ENCODE measurements around the gene STK17B. TPM values are rescaled to one million over a fixed set of nuclear protein-coding genes. Genes with fewer than 3 reads are reported as not detected.

The STK17B gene
- total and polyA plus RNA-seq, 10 of the 15 experiments (the other 5 are each of a cell fraction or from before 2014, with no cell fraction given), result 21.2 to 108 (median 53.7) TPM

- TF ChIP-seq NFXL1 (IDR thresholded peaks at IDR 0.05; ENCODE audit: borderline replicate concordance), result no peak
- peak; percentile 21 for TF ChIP-seq RELA (IDR thresholded peaks at IDR 0.05; ENCODE audit: borderline replicate concordance, partially characterized antibody)
- no peak for TF ChIP-seq MTA2 (IDR thresholded peaks at IDR 0.05; ENCODE audit: low read depth)
- TF ChIP-seq MAX (IDR thresholded peaks at IDR 0.05; ENCODE audit: low read depth, low read length), result no peak
- no peak for TF ChIP-seq ATF7 (IDR thresholded peaks at IDR 0.05; ENCODE audit: low read depth)
- peak; percentile 54; the same call in 1 of the 2 replicates for TF ChIP-seq ZNF384 (IDR thresholded peaks at IDR 0.05; ENCODE audit: borderline replicate concordance, low read depth, low read length)
- TF ChIP-seq, protein P1, sequence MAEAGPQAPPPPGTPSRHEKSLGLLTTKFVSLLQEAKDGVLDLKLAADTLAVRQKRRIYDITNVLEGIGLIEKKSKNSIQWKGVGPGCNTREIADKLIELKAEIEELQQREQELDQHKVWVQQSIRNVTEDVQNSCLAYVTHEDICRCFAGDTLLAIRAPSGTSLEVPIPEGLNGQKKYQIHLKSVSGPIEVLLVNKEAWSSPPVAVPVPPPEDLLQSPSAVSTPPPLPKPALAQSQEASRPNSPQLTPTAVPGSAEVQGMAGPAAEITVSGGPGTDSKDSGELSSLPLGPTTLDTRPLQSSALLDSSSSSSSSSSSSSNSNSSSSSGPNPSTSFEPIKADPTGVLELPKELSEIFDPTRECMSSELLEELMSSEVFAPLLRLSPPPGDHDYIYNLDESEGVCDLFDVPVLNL (IDR thresholded peaks at IDR 0.05; ENCODE audit: low read depth, low read length), result no peak
- TF ChIP-seq, protein P2, sequence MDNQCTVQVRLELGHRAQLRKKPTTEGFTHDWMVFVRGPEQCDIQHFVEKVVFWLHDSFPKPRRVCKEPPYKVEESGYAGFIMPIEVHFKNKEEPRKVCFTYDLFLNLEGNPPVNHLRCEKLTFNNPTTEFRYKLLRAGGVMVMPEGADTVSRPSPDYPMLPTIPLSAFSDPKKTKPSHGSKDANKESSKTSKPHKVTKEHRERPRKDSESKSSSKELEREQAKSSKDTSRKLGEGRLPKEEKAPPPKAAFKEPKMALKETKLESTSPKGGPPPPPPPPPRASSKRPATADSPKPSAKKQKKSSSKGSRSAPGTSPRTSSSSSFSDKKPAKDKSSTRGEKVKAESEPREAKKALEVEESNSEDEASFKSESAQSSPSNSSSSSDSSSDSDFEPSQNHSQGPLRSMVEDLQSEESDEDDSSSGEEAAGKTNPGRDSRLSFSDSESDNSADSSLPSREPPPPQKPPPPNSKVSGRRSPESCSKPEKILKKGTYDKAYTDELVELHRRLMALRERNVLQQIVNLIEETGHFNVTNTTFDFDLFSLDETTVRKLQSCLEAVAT (IDR thresholded peaks at IDR 0.05), result 0 out of 2 replicates have a peak, but pooled peaks have one; percentile 53
- TF ChIP-seq RELB (IDR thresholded peaks at IDR 0.05; ENCODE audit: low read depth), result 0 out of 2 replicates have a peak, but pooled peaks have one; percentile 30
- TF ChIP-seq SMC3 (IDR thresholded peaks at IDR 0.05; ENCODE audit: borderline replicate concordance, low read length), result no peak
- TF ChIP-seq MYB (IDR thresholded peaks at IDR 0.05; ENCODE audit: borderline replicate concordance, low read depth, low read length), result no peak
- TF ChIP-seq, protein P3, sequence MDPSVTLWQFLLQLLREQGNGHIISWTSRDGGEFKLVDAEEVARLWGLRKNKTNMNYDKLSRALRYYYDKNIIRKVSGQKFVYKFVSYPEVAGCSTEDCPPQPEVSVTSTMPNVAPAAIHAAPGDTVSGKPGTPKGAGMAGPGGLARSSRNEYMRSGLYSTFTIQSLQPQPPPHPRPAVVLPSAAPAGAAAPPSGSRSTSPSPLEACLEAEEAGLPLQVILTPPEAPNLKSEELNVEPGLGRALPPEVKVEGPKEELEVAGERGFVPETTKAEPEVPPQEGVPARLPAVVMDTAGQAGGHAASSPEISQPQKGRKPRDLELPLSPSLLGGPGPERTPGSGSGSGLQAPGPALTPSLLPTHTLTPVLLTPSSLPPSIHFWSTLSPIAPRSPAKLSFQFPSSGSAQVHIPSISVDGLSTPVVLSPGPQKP (IDR thresholded peaks at IDR 0.05; ENCODE audit: low read depth, low read length), result no peak
- 0 out of 2 replicates have a peak, but pooled peaks have one; percentile 15 for TF ChIP-seq NBN (IDR thresholded peaks at IDR 0.05)
- TF ChIP-seq CBX5 (IDR thresholded peaks at IDR 0.05; ENCODE audit: low read depth), result no peak
- TF ChIP-seq POLR2AphosphoS2 (IDR thresholded peaks at IDR 0.05; ENCODE audit: low read depth, low read length), result no peak
- TF ChIP-seq IRF5 (IDR thresholded peaks at IDR 0.05; ENCODE audit: borderline replicate concordance), result no peak
- no peak for TF ChIP-seq KAT2A (conservative IDR thresholded peaks at IDR 0.05; ENCODE audit: control insufficient read depth, low read depth, low read length)
- TF ChIP-seq, protein P4, sequence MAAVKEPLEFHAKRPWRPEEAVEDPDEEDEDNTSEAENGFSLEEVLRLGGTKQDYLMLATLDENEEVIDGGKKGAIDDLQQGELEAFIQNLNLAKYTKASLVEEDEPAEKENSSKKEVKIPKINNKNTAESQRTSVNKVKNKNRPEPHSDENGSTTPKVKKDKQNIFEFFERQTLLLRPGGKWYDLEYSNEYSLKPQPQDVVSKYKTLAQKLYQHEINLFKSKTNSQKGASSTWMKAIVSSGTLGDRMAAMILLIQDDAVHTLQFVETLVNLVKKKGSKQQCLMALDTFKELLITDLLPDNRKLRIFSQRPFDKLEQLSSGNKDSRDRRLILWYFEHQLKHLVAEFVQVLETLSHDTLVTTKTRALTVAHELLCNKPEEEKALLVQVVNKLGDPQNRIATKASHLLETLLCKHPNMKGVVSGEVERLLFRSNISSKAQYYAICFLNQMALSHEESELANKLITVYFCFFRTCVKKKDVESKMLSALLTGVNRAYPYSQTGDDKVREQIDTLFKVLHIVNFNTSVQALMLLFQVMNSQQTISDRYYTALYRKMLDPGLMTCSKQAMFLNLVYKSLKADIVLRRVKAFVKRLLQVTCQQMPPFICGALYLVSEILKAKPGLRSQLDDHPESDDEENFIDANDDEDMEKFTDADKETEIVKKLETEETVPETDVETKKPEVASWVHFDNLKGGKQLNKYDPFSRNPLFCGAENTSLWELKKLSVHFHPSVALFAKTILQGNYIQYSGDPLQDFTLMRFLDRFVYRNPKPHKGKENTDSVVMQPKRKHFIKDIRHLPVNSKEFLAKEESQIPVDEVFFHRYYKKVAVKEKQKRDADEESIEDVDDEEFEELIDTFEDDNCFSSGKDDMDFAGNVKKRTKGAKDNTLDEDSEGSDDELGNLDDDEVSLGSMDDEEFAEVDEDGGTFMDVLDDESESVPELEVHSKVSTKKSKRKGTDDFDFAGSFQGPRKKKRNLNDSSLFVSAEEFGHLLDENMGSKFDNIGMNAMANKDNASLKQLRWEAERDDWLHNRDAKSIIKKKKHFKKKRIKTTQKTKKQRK (IDR thresholded peaks at IDR 0.05; ENCODE audit: low read depth, low read length), result no peak
Measured at GRCh38 chr2:196201229-196202009, 30.0 kb upstream of the STK17B start (continued).

Measured in GM12878 (cell line).